Stromal cell of bone marrow (primary cell): ENCODE measurements around the gene BANP.
"Not testable (repeated sequence)": the region's sequence is repeated elsewhere in the genome, so short reads cannot be mapped to it uniquely, and the experiment has no call there.

Experiments used
- DNase-seq: peaks from one replicate; pipeline ENCODE4 v3.0.0-alpha.2; 2012; ENCODE audit warnings: low read depth

BANP gene

DNA sequence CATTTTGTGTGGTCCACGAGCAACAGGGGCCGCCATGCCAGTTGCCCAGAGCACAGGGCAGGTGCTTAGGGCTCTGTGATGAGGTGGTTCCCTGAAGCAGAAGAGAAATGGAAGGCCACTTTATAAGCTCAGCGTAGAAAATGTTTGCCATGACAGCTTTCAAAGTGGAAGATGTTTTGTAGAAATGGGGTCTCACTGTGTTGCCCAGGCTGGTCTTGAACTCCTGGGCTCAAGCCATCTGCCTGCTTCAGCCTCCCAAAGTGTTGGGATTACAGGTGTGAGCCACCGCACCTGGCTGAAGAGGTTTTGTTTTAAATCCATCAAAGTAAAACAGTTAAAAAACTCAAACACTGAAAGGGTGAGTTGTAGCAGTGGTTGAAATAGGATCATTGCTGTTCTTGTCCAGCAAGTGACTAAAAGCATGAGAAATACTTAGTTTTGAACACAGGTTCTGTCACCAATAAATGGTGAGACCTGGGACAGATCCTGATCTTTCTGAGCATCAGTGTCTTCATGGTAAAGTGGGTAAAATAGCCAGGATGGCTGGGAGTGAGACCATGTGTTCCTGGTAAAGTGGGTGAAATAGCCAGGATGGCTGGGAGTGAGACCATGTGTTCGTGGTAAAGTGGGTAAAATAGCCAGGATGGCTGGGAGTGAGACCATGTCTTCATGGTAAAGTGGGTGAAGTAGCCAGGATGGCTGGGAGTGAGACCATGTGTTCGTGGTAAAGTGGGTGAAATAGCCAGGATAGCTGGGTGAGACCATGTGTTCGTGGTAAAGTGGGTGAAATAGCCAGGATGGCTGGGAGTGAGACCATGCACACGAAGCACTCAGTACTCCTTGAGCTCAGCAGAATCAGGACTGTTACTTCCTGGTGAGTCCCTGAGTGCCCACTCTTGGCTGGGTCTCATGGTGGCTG is 46.0 kb downstream of the BANP start:
- DNase-seq: no peak

DNA sequence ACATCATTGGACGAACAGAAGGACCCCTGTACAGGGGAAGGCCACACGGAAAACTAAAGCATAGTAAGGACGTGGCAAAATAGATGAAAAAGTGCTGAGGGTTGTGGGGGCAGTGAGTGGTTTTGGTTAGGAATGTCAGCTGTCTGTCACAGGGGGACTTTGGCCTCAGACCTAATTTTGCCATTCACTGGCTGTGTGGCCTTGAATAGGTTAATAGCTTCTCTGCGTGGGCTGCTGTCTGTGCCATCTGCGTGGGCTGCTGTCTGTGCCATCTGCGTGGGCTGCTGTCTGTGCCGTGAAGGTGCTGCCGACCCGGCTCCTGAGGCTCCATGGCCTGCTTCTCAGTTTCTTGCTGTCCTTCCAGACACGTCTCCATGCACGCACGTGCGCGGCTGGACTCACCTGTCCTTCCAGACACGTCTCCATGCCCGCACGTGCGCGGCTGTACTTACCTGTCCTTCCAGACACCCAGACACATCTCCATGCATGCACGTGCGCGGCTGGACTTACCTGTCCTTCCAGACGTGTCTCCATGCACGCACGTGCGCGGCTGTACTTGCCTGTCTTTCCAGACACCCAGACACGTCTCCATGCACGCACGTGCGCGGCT is 47.1 kb downstream of the BANP start:
- not testable (repeated sequence) for DNase-seq

DNA sequence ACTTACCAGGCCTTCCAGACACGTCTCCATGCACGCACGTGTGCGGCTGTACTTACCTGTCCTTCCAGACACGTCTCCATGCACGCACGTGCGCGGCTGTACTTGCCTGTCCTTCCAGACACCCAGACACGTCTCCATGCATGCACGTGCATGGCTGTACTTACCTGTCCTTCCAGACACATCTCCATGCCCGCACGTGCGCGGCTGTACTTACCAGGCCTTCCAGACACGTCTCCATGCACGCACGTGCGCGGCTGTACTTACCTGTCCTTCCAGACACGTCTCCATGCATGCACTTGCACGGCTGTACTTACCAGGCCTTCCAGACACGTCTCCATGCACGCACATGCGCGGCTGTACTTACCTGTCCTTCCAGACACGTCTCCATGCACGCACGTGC is 47.8 kb downstream of the BANP start:
- not testable (repeated sequence) for DNase-seq

- no peak for DNase-seq
Measured at GRCh38 chr16:88002211-88002610, 51.0 kb downstream of the BANP start.

- DNase-seq: no peak
Measured at GRCh38 chr16:88002749-88003148, 51.5 kb downstream of the BANP start.

GRCh38 chr16:88003316-88003715 is 52.1 kb downstream of the BANP start:
- no peak for DNase-seq

GRCh38 chr16:88003736-88004135 is 52.5 kb downstream of the BANP start:
- DNase-seq: no peak

DNA sequence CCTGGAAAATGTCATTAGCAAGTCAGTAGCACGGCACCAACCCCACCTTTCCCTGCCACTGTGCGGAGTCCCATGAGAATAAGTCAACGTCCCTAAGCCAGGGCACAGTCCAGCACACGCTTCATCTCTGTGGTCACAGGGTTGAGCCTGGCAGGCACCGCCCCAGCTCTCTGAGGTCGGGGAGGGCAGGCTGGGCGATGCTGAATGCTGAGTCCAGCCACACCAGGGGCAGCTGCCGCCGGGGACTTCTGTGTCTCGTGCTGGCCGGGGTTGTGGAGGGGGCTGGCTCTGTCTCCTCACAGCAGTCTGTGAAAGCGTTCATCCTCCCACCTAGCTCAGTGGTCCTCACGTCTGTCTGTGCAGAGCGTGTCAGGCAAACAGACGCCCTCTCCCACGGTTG is 53.2 kb downstream of the BANP start:
- DNase-seq: no peak

- DNase-seq: no peak
Measured at GRCh38 chr16:88005181-88005581, 53.9 kb downstream of the BANP start.

DNA sequence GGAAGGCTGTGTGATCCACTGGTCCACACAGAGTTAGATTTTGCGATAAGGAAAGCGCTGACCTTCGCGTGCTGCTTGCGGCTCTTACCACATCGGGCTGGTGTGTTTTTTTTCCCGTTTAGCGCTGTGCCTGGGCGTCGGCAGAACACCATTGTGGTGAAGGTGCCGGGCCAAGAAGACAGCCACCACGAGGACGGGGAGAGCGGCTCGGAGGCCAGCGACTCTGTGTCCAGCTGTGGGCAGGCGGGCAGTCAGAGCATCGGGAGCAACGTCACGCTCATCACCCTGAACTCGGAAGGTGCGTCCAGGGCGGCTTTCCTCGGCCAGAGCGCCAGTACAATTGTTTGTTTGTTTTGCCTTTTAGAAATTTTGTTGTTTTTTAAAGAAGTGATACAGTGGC is 54.7 kb downstream of the BANP start:
- no peak for DNase-seq

DNA sequence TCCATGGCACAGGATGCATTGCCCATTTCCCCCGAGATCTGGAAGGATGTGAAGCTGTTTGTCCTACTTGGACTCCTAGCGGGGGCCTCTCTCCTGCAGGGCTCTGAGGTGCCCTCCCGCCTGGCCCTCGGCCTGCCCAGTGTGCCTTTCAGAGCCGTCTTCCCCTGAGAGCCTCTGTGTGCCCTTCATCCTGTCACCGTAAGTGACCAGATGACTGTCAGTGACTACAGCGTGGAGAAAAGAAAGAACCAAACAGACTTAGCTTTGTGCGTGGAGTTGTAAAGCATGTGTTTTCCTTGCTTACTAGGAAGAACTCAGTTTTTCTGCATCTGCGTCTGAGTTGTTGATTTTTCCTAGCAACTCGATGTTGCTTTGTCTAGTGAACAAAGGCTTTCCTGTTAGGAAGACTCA is 56.1 kb downstream of the BANP start:
- DNase-seq: no peak

GRCh38 chr16:88008840-88009239 is 57.6 kb downstream of the BANP start:
- no peak for DNase-seq

DNA sequence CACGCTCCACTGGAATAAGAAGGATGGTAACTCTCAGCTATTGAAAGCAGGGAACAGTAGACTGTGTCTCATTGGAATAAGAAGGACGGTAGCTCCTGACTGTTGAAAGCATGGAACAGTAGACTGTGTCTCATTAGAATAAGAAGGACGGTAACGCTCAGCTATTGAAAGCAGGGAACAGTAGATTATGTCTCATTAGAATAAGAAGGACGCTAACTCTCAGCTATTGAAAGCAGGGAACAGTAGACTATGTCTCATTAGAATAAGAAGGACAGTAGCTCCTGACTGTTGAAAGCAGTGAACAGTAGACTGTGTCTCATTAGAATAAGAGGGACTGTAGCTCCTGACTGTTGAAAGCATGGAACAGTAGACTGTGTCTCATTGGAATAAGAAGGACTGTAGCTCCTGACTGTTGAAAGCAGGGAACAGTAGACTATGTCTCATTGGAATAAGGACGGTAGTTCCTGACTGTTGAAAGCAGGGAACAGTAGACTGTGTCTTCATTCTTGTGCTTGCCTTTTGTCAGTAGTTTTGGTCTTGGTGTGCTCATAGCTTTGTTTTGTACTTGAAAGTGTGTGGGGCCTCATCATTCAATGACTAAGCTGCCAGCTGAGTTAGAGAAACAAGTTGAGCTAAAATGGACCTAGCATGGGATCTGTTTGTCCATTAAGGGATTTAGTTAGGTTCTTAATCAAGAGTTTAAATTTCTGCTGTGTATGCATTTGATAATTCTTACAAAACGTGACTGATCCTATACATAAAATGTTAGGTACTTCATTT is 58.5 kb downstream of the BANP start:
- DNase-seq: no peak

DNA sequence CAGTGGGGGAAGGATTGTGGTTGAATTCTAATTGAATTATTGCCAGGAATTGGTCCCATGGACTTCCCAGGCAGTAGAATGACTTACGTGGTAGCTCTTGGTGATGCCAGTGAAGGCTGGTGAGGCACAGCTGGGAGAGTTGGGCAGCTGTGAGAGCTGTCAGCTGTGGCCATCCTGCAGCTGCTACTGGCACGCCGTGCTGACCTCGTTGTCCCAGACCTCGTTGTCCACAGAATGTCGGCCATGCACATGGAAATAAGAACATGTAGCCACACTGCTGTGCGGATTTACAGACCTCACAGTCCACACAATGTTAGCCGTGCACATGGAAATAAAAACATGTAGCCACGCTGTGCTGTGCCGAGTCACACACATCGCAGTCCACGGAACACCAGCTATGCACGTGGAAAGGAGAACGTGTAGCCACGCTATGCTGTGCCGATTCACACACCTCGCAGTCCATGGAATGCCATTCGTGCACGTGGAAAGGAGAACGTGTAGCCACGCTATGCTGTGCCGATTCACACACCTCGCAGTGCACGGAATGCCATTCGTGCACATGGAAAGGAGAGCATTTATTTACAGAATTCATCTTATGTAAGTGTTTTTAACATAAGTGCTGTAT is 59.2 kb downstream of the BANP start:
- no peak for DNase-seq

GRCh38 chr16:88010968-88011483 is 59.8 kb downstream of the BANP start:
- DNase-seq: no peak

DNA sequence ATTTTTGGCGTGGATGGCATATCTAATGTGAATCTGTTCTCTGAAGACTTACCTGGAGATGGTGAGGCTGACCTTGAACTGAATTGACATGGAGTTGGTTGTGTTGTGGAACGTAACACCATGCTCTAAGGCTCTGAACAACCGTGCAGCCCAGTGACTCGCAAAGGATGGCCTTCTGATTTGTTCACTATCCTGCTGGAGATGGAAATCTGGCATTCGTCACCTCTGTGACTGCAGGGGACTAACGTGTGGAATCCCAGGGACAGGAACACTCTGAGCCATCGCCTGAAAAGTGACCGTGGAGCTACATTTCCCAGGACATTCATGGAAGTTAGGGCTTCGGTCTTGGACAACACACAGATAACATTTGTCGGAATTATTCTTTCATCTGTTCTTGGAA is 61.1 kb downstream of the BANP start:
- no peak for DNase-seq

DNA sequence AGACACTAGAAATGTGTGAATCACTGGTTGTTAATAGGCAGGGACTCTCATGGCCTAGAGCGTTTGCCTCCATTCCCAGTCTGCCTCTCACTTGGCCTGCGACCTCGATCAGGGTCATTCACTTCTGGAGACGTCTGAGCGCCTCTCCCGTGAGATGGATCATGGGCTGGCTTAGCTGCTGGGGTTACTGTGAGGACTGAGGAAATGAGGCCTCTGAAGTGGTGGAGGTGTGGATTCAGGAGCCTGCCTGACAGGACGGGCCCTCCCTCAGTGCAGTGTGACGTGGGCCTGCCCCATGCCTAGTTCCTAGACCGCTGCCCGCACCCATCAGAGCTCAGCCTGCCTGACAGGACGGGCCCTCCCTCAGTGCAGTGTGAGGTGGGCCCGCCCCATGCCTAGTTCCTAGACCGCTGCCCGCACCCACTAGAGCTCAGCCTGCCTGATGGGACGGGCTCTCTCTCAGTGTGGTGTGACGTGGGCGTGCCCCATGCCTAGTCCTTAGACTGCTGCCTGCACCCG is 61.9 kb downstream of the BANP start:
- no peak for DNase-seq

DNA sequence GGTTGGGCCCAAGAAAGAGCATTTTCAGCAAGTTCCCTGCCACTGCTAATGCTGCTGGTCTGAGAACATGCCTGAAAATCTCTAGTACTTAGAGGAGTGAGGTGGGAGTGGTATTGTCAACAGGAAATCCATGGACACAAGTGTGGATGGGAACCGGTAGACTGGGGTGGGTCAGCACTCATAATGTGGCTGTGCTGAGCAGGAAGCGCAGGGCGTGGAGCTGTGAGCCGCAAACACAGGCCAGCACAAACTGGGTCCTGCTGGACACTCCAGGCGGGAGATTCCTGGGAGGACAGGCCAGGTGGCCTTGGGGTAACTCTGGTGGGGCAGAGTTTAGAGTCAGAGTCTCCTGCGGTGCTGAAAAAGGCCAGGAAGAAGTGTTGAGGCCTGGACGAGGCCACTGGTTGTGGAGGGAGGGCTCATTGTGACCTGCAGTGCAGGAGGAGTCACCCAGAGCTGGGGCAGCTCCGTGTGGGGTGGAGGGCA is 62.6 kb downstream of the BANP start:
- no peak for DNase-seq

- no peak for DNase-seq
Measured at GRCh38 chr16:88014252-88014781, 63.1 kb downstream of the BANP start.

DNA sequence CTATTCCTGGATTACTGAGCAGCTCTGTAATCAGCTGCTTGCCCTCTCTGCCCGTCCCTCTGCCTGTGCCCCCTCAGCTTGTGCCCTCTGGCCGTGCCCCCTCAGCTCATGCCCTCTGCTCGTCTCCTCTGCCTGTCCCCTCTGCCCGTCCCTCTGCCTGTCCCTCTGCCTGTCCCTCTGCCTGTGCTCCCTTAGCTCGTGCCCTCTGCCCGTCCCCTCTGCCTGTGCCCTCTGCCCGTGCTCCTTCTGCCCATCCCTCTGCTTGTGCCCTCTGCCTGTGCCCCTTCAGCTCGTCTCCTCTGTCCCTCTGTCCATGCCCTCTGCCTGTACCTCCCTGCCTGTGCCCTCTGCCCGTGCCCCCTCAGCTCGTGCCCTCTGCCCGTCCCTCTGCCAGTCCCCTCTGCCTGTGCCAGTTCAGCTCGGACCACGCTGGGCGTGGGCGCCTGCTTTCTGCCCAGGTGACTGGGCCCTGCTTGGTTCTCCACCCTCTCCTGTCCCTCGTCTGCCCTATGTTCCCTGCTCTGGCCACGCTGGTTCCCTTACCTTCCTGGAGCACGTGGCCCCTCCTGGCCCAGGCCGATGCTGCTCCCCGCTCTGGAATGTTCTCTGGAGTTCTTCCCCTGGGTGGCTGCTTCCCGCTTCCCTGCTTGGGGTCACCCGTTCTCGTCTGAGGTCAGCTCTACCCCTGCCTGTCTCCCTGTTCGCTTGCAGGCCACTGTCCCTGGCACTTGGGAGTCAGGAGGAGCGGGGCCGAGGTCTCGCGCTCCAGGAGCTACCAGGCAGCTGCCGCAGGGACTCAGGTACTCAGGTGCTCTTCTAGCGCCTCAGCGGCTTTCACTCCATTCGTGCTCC is 63.9 kb downstream of the BANP start:
- DNase-seq: no peak

DNA sequence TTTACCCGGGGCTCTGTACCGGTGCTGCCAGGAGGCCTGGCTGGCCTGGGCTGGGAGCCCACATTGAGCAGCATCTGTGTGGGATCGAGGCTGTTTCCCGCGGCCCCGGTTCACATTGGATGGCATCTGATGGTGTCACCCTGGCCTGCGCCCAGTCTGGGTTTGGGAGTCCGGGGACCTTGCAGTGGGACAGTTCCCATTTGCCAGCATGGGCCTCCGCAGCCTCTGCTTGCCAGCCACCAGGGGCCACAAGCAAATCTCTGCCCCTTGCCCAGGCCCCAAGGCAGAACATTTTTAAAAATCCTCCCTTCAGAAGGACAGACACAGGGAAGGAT is 64.5 kb downstream of the BANP start:
- DNase-seq: no peak
